Calu3 (cell line): ENCODE measurements around the gene PPT2. TPM values are rescaled to one million over a fixed set of nuclear protein-coding genes. Genes with fewer than 3 reads are reported as not detected.

Experiments
- BruUV-seq: library from RNA; stranded (reverse); fragments of 400-500 nt; replicated peaks from 2 replicates; lab custom pipeline; 2021; lab: Mats Ljungman, UMichigan
- CTCF ChIA-PET: fragments of 300-600 bp; sonication (Branson Sonifier 250); formaldehyde crosslinking; loops from one replicate; lab custom pipeline; 2022; ENCODE audit warnings: antibody characterized with exemption; lab: Charles Lee
- DNase-seq: peaks from one replicate; pipeline ENCODE4 v3.0.0; 2022
- H3K27ac Mint-ChIP-seq: one replicate; pipeline ENCODE4 v1.8.0; 2022; ENCODE audit warnings: mixed read lengths; ENCODE audit not compliant: unreplicated experiment
- H3K27me3 Mint-ChIP-seq: one replicate; pipeline ENCODE4 v1.8.0; 2022; ENCODE audit warnings: mixed read lengths; ENCODE audit not compliant: unreplicated experiment
- H3K36me3 Mint-ChIP-seq: one replicate; pipeline ENCODE4 v1.8.0; 2022; ENCODE audit warnings: mild to moderate bottlenecking, moderate library complexity, mixed read lengths; ENCODE audit not compliant: insufficient read depth, unreplicated experiment
- H3K4me1 Mint-ChIP-seq: one replicate; pipeline ENCODE4 v1.8.0; 2022; ENCODE audit warnings: mild to moderate bottlenecking, low read depth, mixed read lengths; ENCODE audit not compliant: unreplicated experiment
- H3K4me3 Mint-ChIP-seq: one replicate; pipeline ENCODE4 v1.8.0; 2022; ENCODE audit warnings: mild to moderate bottlenecking, low read depth, moderate library complexity, mixed read lengths; ENCODE audit not compliant: unreplicated experiment
- H3K9me3 Mint-ChIP-seq: one replicate; pipeline ENCODE4 v1.8.0; 2022; ENCODE audit warnings: low read depth, mixed read lengths; ENCODE audit not compliant: unreplicated experiment
- intact Hi-C: fragments of 100-400 bp; cut with micrococcal nuclease; formaldehyde crosslinking; loops from one replicate; pipeline ENCODE4 v1.10.0; 2022; ENCODE audit not compliant: unreplicated experiment
- total RNA-seq: library from RNA; stranded (reverse); gene quantifications from 2 replicates; pipeline ENCODE4 v1.2.3, GENCODE V29; 2022
- TF ChIP-seq, protein P1 (sequence below): fragments of 200-600 bp; IDR thresholded peaks from one replicate; pipeline ENCODE4 v1.8.0; 2022; ENCODE audit warnings: antibody characterized with exemption; ENCODE audit not compliant: unreplicated experiment

PPT2 gene
- total RNA-seq, 1 experiment from 2014 or later = 31.0 TPM

DNA sequence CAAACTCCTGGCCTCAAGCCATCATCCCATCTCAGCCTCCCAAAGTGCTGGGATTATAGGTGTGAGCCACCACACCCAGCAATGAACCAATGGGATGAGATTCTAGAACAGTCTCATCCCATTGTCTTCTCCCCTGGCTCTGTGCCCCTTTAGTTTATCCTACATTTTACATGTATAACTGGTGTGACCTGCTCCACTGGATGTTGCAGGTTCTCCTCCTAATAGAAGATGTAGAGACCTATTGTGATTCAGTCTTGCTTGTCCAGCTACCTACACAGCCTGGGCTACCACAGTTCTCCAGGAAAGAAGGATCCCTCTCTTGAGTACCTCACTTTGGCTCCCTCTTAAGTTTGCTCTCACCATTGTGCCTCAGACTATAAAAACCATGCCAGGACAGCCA is 21.8 kb upstream of the PPT2 start:
- CTCF ChIA-PET = interaction anchor here (0.6 kb wide), 1 partner anchor 643 kb away, joined by 4 read pairs; no protein-coding TSS in a partner anchor
- Mint-ChIP-seq H3K36me3 (peaks cover 41% of the 10 kb centered on the region), H3K27ac (no peak overlapping the region), H3K4me1 (peaks cover 11% of the 10 kb centered on the region), H3K27me3 (peaks cover 32% of the 10 kb centered on the region), H3K4me3 (no peak overlapping the region), H3K9me3 (no peaks in the 10 kb centered on the region)
- intact Hi-C loops = no loop called here
- BruUV-seq = no TSS peak
- TF ChIP-seq, protein P1, sequence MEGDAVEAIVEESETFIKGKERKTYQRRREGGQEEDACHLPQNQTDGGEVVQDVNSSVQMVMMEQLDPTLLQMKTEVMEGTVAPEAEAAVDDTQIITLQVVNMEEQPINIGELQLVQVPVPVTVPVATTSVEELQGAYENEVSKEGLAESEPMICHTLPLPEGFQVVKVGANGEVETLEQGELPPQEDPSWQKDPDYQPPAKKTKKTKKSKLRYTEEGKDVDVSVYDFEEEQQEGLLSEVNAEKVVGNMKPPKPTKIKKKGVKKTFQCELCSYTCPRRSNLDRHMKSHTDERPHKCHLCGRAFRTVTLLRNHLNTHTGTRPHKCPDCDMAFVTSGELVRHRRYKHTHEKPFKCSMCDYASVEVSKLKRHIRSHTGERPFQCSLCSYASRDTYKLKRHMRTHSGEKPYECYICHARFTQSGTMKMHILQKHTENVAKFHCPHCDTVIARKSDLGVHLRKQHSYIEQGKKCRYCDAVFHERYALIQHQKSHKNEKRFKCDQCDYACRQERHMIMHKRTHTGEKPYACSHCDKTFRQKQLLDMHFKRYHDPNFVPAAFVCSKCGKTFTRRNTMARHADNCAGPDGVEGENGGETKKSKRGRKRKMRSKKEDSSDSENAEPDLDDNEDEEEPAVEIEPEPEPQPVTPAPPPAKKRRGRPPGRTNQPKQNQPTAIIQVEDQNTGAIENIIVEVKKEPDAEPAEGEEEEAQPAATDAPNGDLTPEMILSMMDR = no peak
- no peak for DNase-seq

DNA sequence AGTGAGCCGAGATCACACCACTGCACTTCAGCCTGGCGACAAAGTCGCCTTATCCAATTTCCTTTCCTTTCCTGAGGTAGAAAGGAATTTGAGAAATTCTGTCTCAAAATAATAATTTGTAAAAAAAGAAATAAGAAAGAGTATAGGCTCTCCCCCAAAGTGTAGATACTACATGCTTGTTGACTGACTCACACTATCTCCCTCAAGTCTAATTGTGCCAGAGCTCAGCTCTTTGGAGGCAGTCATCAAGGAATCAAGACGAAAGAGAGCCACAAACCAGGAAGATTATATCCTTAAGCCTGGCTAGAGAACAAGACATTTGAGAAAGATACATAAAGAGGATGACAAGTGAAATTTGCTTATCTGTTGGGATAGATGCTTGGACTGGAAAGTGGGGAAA is 20.2 kb upstream of the PPT2 start:
- Mint-ChIP-seq H3K9me3 (no peaks in the 10 kb centered on the region), H3K36me3 (peaks cover 25% of the 10 kb centered on the region), H3K27ac (no peak overlapping the region), H3K4me1 (peaks cover 3% of the 10 kb centered on the region), H3K4me3 (no peak overlapping the region), H3K27me3 (peaks cover 37% of the 10 kb centered on the region)
- BruUV-seq = no TSS peak
- CTCF ChIA-PET = no interaction called here
- TF ChIP-seq, protein P1 = no peak
- intact Hi-C loops = no loop called here
- no peak for DNase-seq

DNA sequence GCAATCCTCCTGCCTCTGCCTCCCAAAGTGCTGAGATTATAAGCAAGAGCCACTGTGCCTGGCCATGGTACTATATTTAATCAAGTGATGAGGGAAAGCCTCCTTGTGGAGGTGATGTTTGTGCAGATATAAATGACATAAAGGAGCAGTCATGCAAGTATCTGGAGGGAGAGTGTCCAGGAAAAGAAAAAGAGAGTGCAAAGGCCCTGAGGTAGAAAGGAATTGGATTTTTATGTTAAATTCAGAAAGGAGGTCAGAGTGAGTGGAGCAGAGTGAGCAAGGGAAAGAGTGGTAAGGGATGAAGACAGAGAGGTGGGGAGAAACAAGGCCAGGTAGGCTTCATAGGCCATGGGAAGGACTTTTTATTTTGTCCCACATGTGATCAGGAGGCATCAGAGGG is 16.5 kb upstream of the PPT2 start:
- CTCF ChIA-PET = no interaction called here
- Mint-ChIP-seq H3K4me3 (no peak overlapping the region), H3K36me3 (no peaks in the 10 kb centered on the region), H3K4me1 (no peaks in the 10 kb centered on the region), H3K27ac (no peak overlapping the region), H3K27me3 (peaks cover 55% of the 10 kb centered on the region), H3K9me3 (no peaks in the 10 kb centered on the region)
- DNase-seq = no peak
- intact Hi-C loops = no loop called here
- TF ChIP-seq, protein P1 = no peak
- no TSS peak for BruUV-seq

DNA sequence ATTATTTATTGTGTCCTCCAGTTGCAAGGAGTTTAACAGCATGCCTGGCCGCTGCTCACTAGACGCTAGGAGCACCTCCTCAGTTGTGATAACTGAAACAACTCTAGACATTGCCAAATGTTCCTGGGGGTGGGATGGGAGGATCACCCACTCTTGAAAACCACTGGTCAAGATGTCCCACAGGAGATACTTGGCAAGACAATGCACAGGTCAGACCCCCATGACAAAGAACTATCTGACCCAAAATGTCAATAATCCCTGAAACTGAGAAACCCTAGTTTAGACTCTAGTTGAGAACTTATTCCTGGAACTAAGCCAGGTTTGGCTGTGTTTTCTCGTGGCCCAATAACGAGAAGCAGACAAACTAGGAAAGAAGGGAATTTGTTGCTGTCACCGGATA is 14.4 kb upstream of the PPT2 start:
- BruUV-seq = no TSS peak

More for the DNA sequence above, 14.4 kb upstream of the PPT2 start:
- intact Hi-C loops = no loop called here
- Mint-ChIP-seq H3K27ac (no peak overlapping the region), H3K4me1 (no peaks in the 10 kb centered on the region), H3K36me3 (no peaks in the 10 kb centered on the region), H3K4me3 (no peak overlapping the region), H3K9me3 (no peaks in the 10 kb centered on the region), H3K27me3 (peaks cover 44% of the 10 kb centered on the region)
- TF ChIP-seq, protein P1 = no peak
- DNase-seq = no peak
- CTCF ChIA-PET = interaction anchor here (0.8 kb wide), 1 partner anchor 39 kb away, joined by 4 read pairs; no protein-coding TSS in a partner anchor
